Nephron (organoid): ENCODE data around the gene ABLIM2.

Source experiments
- H3K27ac Mint-ChIP-seq, 3 experiments: 2 replicates each; pipeline ENCODE4 v1.8.0; 2020; ENCODE audit warnings: mixed read lengths in 3 of 3, mild to moderate bottlenecking in 2 of 3, moderate library complexity in 1 of 3
- H3K27me3 Mint-ChIP-seq: 2 replicates; pipeline ENCODE4 v1.8.0; 2021; ENCODE audit warnings: low read depth, mild to moderate bottlenecking, moderate library complexity, mixed read lengths
- H3K36me3 Mint-ChIP-seq: 2 replicates; pipeline ENCODE4 v1.8.0; 2020; ENCODE audit warnings: low read depth, mixed read lengths
- H3K4me1 Mint-ChIP-seq: 2 replicates; pipeline ENCODE4 v1.8.0; 2020; ENCODE audit warnings: mixed read lengths
- H3K4me3 Mint-ChIP-seq, 3 experiments: 2 replicates each; pipeline ENCODE4 v1.8.0; 2020; ENCODE audit warnings: mild to moderate bottlenecking in 3 of 3, mixed read lengths in 3 of 3, moderate library complexity in 2 of 3
- H3K9me3 Mint-ChIP-seq: 2 replicates; pipeline ENCODE4 v1.8.0; 2020; ENCODE audit warnings: mixed read lengths
- CTCF ChIP-seq, 3 experiments: fragments of 200-600 bp; sonication (generic); IDR thresholded peaks; one replicate each; pipeline ENCODE4 v1.5.0; 2021; ENCODE audit warnings: antibody characterized with exemption in 3 of 3; ENCODE audit not compliant: unreplicated experiment in 3 of 3

The ABLIM2 gene

GRCh38 chr4:8079031-8079885, 79.4 kb downstream of the ABLIM2 start:
- Mint-ChIP-seq H3K27ac (no peak overlapping the region), H3K4me3 (no peak overlapping the region), H3K9me3 (no peaks in the 10 kb centered on the region), H3K36me3 (no peaks in the 10 kb centered on the region), H3K27me3 (peaks cover 40% of the 10 kb centered on the region), H3K4me1 (peaks cover 12% of the 10 kb centered on the region)
- TF ChIP-seq CTCF (IDR thresholded peaks at IDR 0.05; ENCODE audit: unreplicated experiment in 3 of 3): no peak

- Mint-ChIP-seq H3K27ac (no peak overlapping the region), H3K4me1 (peaks cover 12% of the 10 kb centered on the region), H3K27me3 (peaks cover 38% of the 10 kb centered on the region), H3K36me3 (no peaks in the 10 kb centered on the region), H3K4me3 (no peak overlapping the region), H3K9me3 (no peaks in the 10 kb centered on the region)
- no peak for TF ChIP-seq CTCF (IDR thresholded peaks at IDR 0.05; ENCODE audit: unreplicated experiment in 3 of 3)
Observed at GRCh38 chr4:8078610-8079015, 80.0 kb downstream of the ABLIM2 start.

GRCh38 chr4:8078109-8078494, 80.5 kb downstream of the ABLIM2 start:
- Mint-ChIP-seq H3K9me3 (no peaks in the 10 kb centered on the region), H3K36me3 (no peaks in the 10 kb centered on the region), H3K4me1 (peaks cover 12% of the 10 kb centered on the region), H3K27ac (no peak overlapping the region), H3K27me3 (peaks cover 38% of the 10 kb centered on the region), H3K4me3 (no peak overlapping the region)
- TF ChIP-seq CTCF (IDR thresholded peaks at IDR 0.05; ENCODE audit: unreplicated experiment in 3 of 3): no peak

- Mint-ChIP-seq H3K9me3 (no peaks in the 10 kb centered on the region), H3K4me1 (peaks cover 12% of the 10 kb centered on the region), H3K27me3 (peaks cover 41% of the 10 kb centered on the region)
Observed at GRCh38 chr4:8077181-8078108, 81.2 kb downstream of the ABLIM2 start.

GRCh38 chr4:8076023-8076422, 82.6 kb downstream of the ABLIM2 start:
- H3K4me3 Mint-ChIP-seq: no peak overlapping the region
- H3K27ac Mint-ChIP-seq: no peak overlapping the region
- no peak for TF ChIP-seq CTCF (IDR thresholded peaks at IDR 0.05; ENCODE audit: unreplicated experiment in 3 of 3)
- H3K36me3 Mint-ChIP-seq: no peaks in the 10 kb centered on the region
- H3K4me1 Mint-ChIP-seq: peaks cover 12% of the 10 kb centered on the region
- H3K27me3 Mint-ChIP-seq: peaks cover 49% of the 10 kb centered on the region
- no peaks in the 10 kb centered on the region for H3K9me3 Mint-ChIP-seq

More at GRCh38 chr4:8077181-8078108, 81.2 kb downstream of the ABLIM2 start:
- H3K27ac Mint-ChIP-seq: no peak overlapping the region
- H3K4me3 Mint-ChIP-seq: no peak overlapping the region
- no peak for TF ChIP-seq CTCF (IDR thresholded peaks at IDR 0.05; ENCODE audit: unreplicated experiment in 3 of 3)
- H3K36me3 Mint-ChIP-seq: no peaks in the 10 kb centered on the region
